HCT116 (cell line): ENCODE measurements around the gene MZT1. TPM values are rescaled to one million over a fixed set of nuclear protein-coding genes. Genes with fewer than 3 reads are reported as not detected.

Source experiments
- ATAC-seq: fragments of 200-7000 bp; cut with Tn5 transposase; 2 replicates; pipeline ENCODE4 v1.9.1; 2020; ENCODE audit warnings: mild to moderate bottlenecking, moderate library complexity
- BruUV-seq: library from RNA; stranded (reverse); fragments of 400-500 nt; replicated peaks from 2 replicates; lab custom pipeline; 2021; lab: Mats Ljungman, UMichigan
- CTCF ChIA-PET: fragments of 300-600 bp; sonication (Branson Sonifier 250); formaldehyde crosslinking; loops from one replicate; lab custom pipeline; 2021; ENCODE audit warnings: antibody characterized with exemption; lab: Charles Lee
- POLR2A ChIA-PET: fragments of 300-600, 350-600 bp; sonication (Branson Sonifier 250); formaldehyde crosslinking; loops from one replicate; lab custom pipeline; 2021; ENCODE audit warnings: antibody characterized with exemption; lab: Charles Lee
- RAD21 ChIA-PET, 2 experiments: fragments of 300-600 bp; sonication (Branson Sonifier 250); formaldehyde crosslinking; loops; one replicate each; lab custom pipeline; 2023; ENCODE audit warnings: low total read pairs in 2 of 2; ENCODE audit not compliant: uncharacterized antibody in 2 of 2, unreplicated experiment in 2 of 2, low non-redundant PET in 1 of 2; lab: Charles Lee
- DNase-seq: peaks from one replicate; pipeline ENCODE4 v3.0.0-alpha.2; 2010; ENCODE audit warnings: low read depth, low spot score
- H2AFZ ChIP-seq: fragments of 200-600 bp; shearing (Covaris generic), sonication (generic); 2 replicates; pipeline ENCODE4 v1.6.1; 2017; ENCODE audit warnings: low read depth, mixed run types, mixed read lengths, antibody characterized with exemption, low read length; ENCODE audit not compliant: poor library complexity, severe bottlenecking
- H3K27ac ChIP-seq: 2 replicates; pipeline ENCODE4 v1.5.1; 2012; ENCODE audit warnings: low read depth, low read length
- H3K27me3 ChIP-seq: fragments of 200-600 bp; sonication (generic); 2 replicates; pipeline ENCODE4 v1.6.1; 2016; ENCODE audit warnings: mixed run types, low read length, mixed read lengths; ENCODE audit not compliant: insufficient read depth
- H3K36me3 ChIP-seq, 2 experiments: fragments of 200-500 bp in 1 of 2; fragments of 200-600 bp in 1 of 2; sonication (Bioruptor generic) in 1 of 2; sonication (generic) in 1 of 2; 2 replicates each; pipeline versions ENCODE4 v1.5.1 to v1.6.1; 2014 to 2016; ENCODE audit warnings: low read length in 2 of 2, inconsistent platforms in 1 of 2, mixed read lengths in 1 of 2, mixed run types in 1 of 2; ENCODE audit not compliant: insufficient read depth in 2 of 2, control insufficient read depth in 1 of 2
- H3K4me1 ChIP-seq, 2 experiments: fragments of 200-600 bp in 1 of 2; sonication (generic) in 1 of 2; 2 replicates each; pipeline versions ENCODE4 v1.5.1 to v1.6.1; 2012 to 2017; ENCODE audit warnings: low read length in 2 of 2, inconsistent platforms in 1 of 2, mild to moderate bottlenecking in 1 of 2, mixed read lengths in 1 of 2, mixed run types in 1 of 2, moderate library complexity in 1 of 2; ENCODE audit not compliant: insufficient read depth in 2 of 2, control insufficient read depth in 1 of 2
- H3K4me2 ChIP-seq: fragments of 200-600 bp; sonication (generic); 2 replicates; pipeline ENCODE4 v1.6.1; 2017; ENCODE audit warnings: mixed run types, low read length, mixed read lengths
- H3K4me3 ChIP-seq, 2 experiments: fragments of 200-600 bp in 1 of 2; sonication (generic) in 1 of 2; replicated peaks in 1 of 2; 2 replicates each; pipeline ENCODE4 v1.5.1; 2011 to 2016; ENCODE audit warnings: low read length in 2 of 2, control low read depth in 1 of 2, low read depth in 1 of 2, mild to moderate bottlenecking in 1 of 2, mixed read lengths in 1 of 2, mixed run types in 1 of 2
- H3K79me2 ChIP-seq: fragments of 200-600 bp; sonication (generic); 2 replicates; pipeline ENCODE4 v1.6.1; 2017; ENCODE audit warnings: mild to moderate bottlenecking, mixed run types, low read length, moderate library complexity, mixed read lengths; ENCODE audit not compliant: insufficient read depth
- H3K9ac ChIP-seq: fragments of 200-600 bp; sonication (generic); 2 replicates; pipeline ENCODE4 v1.6.1; 2016; ENCODE audit warnings: low read length, mixed read lengths
- H3K9me2 ChIP-seq: fragments of 200-600 bp; sonication (generic), shearing (Covaris generic); 2 replicates; pipeline ENCODE4 v1.6.1; 2017; ENCODE audit warnings: mixed run types, mild to moderate bottlenecking, moderate library complexity; ENCODE audit not compliant: insufficient read depth
- H3K9me3 ChIP-seq, 2 experiments: fragments of 200-500 bp in 1 of 2; fragments of 200-600 bp in 1 of 2; sonication (Bioruptor generic) in 1 of 2; sonication (generic) in 1 of 2; 2 replicates each; pipeline ENCODE4 v1.6.1; 2014 to 2017; ENCODE audit warnings: low read length in 2 of 2, mixed read lengths in 2 of 2, inconsistent platforms in 1 of 2, low read depth in 1 of 2, mild to moderate bottlenecking in 1 of 2, mixed run types in 1 of 2, moderate library complexity in 1 of 2; ENCODE audit not compliant: control insufficient read depth in 1 of 2, insufficient read depth in 1 of 2
- H4K20me1 ChIP-seq: fragments of 200-600 bp; sonication (generic), shearing (Covaris generic); 2 replicates; pipeline ENCODE4 v1.6.1; 2017; ENCODE audit warnings: mixed run types, mild to moderate bottlenecking, moderate library complexity; ENCODE audit not compliant: insufficient read depth
- CBX3 ChIP-seq: IDR thresholded peaks from 2 replicates; pipeline ENCODE4 v1.6.1; 2012; ENCODE audit warnings: low read depth
- CEBPB ChIP-seq: IDR thresholded peaks from 2 replicates; pipeline ENCODE4 v1.6.1; 2012; ENCODE audit warnings: low read depth
- EGR1 ChIP-seq: IDR thresholded peaks from 2 replicates; pipeline ENCODE4 v1.6.1; 2012; ENCODE audit warnings: low read depth
- ELF1 ChIP-seq: IDR thresholded peaks from 2 replicates; pipeline ENCODE4 v1.6.1; 2012; ENCODE audit warnings: low read depth, borderline replicate concordance
- EZH2 ChIP-seq: fragments of 200-600 bp; sonication (generic); IDR thresholded peaks from 2 replicates; pipeline ENCODE4 v1.6.1; 2017; ENCODE audit warnings: antibody characterized with exemption, mixed run types
- FOSL1 ChIP-seq: IDR thresholded peaks from 2 replicates; pipeline ENCODE4 v1.6.1; 2012; ENCODE audit warnings: low read depth
- JUND ChIP-seq: IDR thresholded peaks from 2 replicates; pipeline ENCODE4 v1.6.1; 2012
- POLR2A ChIP-seq: IDR thresholded peaks from 2 replicates; pipeline ENCODE4 v1.7.0; 2011; ENCODE audit warnings: borderline replicate concordance; ENCODE audit not compliant: insufficient read depth, insufficient read length; ENCODE audit errors: extremely low read depth
- SP1 ChIP-seq: IDR thresholded peaks from 2 replicates; pipeline ENCODE4 v1.6.1; 2012; ENCODE audit warnings: low read depth
- SRF ChIP-seq: IDR thresholded peaks from 2 replicates; pipeline ENCODE4 v1.6.1; 2012; ENCODE audit warnings: low read depth
- TCF7L2 ChIP-seq: IDR thresholded peaks from 2 replicates; pipeline ENCODE4 v1.7.0; 2011; ENCODE audit warnings: borderline replicate concordance, inconsistent platforms; ENCODE audit not compliant: insufficient read depth, insufficient read length; ENCODE audit errors: extremely low read depth
- ZFX ChIP-seq: fragments of 450-650 bp; IDR thresholded peaks from 2 replicates; pipeline ENCODE4 v1.6.1; 2017
- ZNF274 ChIP-seq: fragments of 200-500 bp; sonication (Bioruptor generic); IDR thresholded peaks from 2 replicates; pipeline ENCODE4 v1.6.1; 2014; ENCODE audit warnings: mild to moderate bottlenecking, low read depth, low read length, inconsistent platforms
- intact Hi-C: fragments of 100-400 bp; cut with micrococcal nuclease; formaldehyde crosslinking; loops from 2 replicates; pipeline ENCODE4 v1.10.0; 2022
- total RNA-seq: library from RNA; stranded (reverse); gene quantifications from one replicate; pipeline ENCODE4 v1.2.1, GENCODE V29; 2021; ENCODE audit not compliant: unreplicated experiment
- TF ChIP-seq, protein P1 (sequence below): IDR thresholded peaks from 2 replicates; pipeline ENCODE4 v1.6.1; 2011; ENCODE audit warnings: mild to moderate bottlenecking, low read length, moderate library complexity; ENCODE audit not compliant: insufficient replicate concordance; ENCODE audit errors: extremely low read depth
- TF ChIP-seq, protein P2 (sequence below): IDR thresholded peaks from 2 replicates; pipeline ENCODE4 v1.6.1; 2012; ENCODE audit warnings: low read depth
- TF ChIP-seq, protein P3 (sequence below): IDR thresholded peaks from 2 replicates; pipeline ENCODE4 v1.6.1; 2012

The MZT1 gene
- total RNA-seq, 1 experiment from 2014 or later: 19.0 TPM

- Histone ChIP-seq H4K20me1 (no peaks in the 10 kb centered on the region), H3K27me3 (no peaks in the 10 kb centered on the region), H3K9me2 (no peaks in the 10 kb centered on the region), H3K9me3 (no peaks in the 10 kb centered on the region), H3K9ac (no peak overlapping the region), H2AFZ (no peak overlapping the region), H3K4me2 (no peak overlapping the region), H3K4me3 (no peak overlapping the region), H3K36me3 (peaks cover 54 to 70% of the 10 kb centered on the region in 2 experiments), H3K4me1 (no peaks in the 10 kb centered on the region), H3K79me2 (peaks cover 30% of the 10 kb centered on the region), H3K27ac (no peak overlapping the region)
- TF ChIP-seq SRF (no peak), ELF1 (no peak), SP1 (no peak), POLR2A (no peak), ZFX (no peak), FOSL1 (no peak), CBX3 (no peak), JUND (no peak), CEBPB (no peak), EZH2 (no peak), TCF7L2 (no peak), EGR1 (no peak), ZNF274 (no peak)
- TF ChIP-seq, protein P1, sequence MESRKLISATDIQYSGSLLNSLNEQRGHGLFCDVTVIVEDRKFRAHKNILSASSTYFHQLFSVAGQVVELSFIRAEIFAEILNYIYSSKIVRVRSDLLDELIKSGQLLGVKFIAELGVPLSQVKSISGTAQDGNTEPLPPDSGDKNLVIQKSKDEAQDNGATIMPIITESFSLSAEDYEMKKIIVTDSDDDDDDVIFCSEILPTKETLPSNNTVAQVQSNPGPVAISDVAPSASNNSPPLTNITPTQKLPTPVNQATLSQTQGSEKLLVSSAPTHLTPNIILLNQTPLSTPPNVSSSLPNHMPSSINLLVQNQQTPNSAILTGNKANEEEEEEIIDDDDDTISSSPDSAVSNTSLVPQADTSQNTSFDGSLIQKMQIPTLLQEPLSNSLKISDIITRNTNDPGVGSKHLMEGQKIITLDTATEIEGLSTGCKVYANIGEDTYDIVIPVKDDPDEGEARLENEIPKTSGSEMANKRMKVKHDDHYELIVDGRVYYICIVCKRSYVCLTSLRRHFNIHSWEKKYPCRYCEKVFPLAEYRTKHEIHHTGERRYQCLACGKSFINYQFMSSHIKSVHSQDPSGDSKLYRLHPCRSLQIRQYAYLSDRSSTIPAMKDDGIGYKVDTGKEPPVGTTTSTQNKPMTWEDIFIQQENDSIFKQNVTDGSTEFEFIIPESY: no peak
- TF ChIP-seq, protein P2, sequence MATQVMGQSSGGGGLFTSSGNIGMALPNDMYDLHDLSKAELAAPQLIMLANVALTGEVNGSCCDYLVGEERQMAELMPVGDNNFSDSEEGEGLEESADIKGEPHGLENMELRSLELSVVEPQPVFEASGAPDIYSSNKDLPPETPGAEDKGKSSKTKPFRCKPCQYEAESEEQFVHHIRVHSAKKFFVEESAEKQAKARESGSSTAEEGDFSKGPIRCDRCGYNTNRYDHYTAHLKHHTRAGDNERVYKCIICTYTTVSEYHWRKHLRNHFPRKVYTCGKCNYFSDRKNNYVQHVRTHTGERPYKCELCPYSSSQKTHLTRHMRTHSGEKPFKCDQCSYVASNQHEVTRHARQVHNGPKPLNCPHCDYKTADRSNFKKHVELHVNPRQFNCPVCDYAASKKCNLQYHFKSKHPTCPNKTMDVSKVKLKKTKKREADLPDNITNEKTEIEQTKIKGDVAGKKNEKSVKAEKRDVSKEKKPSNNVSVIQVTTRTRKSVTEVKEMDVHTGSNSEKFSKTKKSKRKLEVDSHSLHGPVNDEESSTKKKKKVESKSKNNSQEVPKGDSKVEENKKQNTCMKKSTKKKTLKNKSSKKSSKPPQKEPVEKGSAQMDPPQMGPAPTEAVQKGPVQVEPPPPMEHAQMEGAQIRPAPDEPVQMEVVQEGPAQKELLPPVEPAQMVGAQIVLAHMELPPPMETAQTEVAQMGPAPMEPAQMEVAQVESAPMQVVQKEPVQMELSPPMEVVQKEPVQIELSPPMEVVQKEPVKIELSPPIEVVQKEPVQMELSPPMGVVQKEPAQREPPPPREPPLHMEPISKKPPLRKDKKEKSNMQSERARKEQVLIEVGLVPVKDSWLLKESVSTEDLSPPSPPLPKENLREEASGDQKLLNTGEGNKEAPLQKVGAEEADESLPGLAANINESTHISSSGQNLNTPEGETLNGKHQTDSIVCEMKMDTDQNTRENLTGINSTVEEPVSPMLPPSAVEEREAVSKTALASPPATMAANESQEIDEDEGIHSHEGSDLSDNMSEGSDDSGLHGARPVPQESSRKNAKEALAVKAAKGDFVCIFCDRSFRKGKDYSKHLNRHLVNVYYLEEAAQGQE: no peak
- TF ChIP-seq, protein P3, sequence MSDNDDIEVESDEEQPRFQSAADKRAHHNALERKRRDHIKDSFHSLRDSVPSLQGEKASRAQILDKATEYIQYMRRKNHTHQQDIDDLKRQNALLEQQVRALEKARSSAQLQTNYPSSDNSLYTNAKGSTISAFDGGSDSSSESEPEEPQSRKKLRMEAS: no peak
- ChIA-PET RAD21 (no interaction called here), CTCF (no interaction called here), POLR2A (interaction anchor here (0.7 kb wide), 1 partner anchor 228 kb away, joined by 4 read pairs; no protein-coding TSS in a partner anchor)
- no peak for ATAC-seq
- intact Hi-C loops: no loop called here
- BruUV-seq: no TSS peak
- no peak for DNase-seq
These were observed 30.5 kb upstream of the MZT1 start for GRCh38 chr13:72757792-72758535.
